ENCODE data around the gene MAST4.
"Not testable (repeated sequence)": the region's sequence is repeated elsewhere in the genome, so short reads cannot be mapped to it uniquely, and the experiment has no call there.

Gene MAST4

DNA sequence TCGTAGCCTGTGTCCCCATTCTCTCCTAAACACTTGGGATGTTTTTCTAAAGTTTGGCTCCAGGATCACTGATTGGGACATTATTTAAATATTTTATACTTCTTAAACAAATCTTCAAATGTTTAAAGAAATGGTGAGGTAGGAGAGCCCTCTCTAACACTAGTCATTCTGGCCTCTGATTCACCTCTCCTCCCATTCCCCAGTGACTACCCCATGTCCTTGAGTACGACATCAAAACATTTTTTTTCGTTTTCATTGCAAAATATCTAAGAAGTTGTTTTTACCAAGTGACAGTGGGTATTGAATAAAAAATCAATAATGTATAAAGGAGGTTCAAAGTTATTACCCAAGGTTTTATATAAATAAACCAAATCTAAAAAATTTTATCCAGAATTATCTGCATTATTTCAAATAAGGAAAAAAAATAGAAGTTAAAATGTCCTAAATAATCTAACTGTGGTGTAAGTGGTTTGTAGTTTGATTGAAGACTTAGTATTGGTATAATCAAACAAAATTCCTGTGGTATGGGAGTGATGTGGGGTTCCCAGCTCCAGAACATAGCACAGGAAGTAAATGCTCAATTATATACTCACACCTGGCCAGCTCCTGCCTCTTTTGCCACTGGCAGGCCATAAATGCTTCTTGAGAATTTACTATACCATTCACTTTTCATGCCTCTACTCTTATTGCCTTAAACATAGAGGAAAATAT is 51.1 kb downstream of the MAST4 start:
- no peak for DNase-seq

DNA sequence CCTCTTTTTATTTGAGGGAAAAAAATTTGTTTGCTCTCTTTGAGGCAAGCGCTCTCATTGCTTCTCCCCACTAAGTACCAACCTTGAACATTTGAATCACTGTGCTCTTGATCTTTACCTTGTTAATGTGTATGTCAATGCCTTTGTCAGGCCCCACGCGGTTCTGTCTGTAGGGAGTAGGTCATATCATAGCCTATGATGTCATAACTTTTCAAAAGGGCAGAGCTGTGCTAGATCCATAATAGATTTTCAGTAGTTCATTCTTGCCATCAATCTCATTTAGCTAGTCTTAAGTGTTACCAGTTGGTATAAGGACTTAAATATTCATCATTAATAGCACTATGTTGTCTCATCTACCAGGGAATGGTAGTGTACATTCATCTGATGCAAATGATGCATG is 56.6 kb downstream of the MAST4 start:
- DNase-seq = no peak

DNA sequence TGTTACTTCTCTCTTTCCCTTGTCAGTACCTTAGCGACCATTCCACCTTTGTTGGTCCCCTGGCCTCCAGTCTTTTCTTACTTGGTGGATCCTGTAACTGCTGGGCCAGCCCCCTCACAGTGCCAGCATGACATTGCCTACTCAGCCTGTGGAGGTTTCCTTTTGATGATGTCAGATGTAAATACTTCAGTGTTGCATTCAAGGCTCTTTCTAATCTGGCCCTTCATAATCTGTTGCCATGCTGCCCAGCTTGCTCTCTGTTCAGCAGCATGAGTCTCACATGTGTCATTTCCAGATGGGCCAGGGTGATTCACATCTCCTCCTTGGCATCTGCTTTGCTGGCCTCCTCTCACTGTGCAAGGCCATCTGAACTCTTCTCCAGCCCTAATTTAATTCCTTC is 57.1 kb downstream of the MAST4 start:
- peak; percentile 50 for DNase-seq

DNA sequence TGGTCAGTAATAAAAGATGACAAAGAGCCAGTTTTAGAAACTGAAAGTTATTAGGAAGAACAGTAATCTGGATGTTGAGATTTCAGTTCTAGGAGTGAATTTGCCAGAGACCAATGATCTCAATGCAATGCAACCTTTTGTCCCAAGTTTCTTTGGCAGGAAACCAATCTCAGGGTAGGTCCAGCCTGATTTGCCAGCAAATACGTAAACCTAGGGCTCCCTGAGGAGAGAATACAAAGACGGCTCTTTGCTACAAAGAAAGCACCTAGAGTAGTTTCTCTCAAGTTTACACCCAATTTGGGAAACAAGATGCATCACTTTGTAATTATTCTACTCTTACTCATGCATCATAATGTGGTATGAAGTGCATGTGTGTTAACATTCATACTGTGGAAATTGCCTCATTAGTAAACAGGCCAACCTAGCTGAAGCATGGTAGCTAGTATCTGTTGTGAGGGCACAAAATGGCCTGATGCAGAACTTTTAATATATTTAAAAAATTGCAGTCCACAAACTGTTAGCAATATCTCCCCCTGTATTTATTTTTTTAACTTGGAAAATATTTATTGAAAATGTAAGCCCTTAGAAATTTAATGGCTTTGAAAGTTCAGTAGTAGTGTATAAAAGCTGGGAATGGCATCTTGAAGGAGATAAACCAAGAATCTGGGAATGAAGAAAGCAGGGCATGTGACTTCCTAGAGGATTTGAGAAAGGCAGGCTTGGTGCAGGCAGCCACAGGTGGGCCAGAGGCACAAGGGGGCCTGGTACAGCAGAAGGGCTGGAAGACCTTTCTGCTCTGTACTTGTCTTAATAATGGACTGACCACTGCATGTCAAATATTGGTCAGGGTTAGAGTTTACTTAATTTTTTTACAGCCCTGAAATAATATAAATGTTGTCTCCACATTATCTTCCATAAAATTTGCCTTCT is 59.5 kb downstream of the MAST4 start:
- DNase-seq = no peak

DNA sequence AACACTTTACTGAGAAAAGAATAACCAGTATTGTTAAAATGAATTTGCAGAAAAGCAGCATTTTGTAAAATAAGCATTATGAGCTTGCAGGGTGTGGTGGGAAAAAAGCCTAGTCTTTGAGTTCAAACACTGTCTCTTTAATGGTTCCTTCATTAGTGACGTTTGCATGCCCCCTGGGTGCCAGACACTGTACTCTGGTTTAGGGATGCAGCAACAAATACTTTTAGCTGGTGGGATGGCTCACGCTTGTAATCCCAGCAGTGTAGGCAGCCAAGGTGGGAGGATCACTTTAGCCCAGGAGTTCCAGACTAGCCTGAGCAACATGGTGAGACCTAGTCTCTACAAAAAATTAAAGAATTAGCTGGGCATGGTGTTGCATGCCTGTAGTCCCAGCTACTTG is 62.3 kb downstream of the MAST4 start:
- DNase-seq = no peak

DNA sequence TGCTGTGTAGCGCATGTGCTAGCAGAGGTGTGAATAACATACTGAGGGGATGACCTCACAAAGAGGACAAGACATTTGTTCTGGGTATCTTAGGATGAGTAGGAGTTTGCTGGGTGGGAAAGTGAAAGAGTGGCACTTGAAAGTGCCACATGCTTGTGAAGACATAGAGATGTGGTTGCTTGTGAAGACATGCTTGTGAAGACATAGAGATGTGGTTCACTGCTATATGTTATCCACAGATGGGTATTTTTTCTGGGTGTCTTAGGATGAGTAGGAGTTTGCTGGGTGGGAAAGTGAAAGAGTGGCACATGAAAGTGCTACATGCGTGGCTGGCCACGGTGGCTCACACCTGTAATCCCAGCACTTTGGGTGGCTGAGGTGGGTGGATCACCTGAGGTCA is 63.6 kb downstream of the MAST4 start:
- no peak for DNase-seq

DNA sequence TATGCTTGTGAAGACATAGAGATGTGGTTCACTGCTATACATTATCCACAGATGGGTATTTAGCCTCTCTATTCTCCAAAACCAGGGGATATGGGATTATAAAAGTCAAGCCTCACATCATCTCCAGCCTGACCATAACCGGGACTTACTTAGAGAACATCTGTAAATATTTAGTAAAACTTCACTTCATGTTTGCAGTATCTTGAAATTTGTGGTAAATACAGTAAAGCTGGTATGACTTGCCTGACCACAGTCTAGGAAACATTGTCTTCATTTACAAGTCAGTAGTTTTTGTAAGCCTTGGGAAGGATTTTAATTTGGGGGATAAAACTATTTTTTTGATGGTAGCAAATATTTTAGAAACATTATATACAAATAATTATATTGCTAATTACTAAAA is 64.2 kb downstream of the MAST4 start:
- DNase-seq = no peak

DNA sequence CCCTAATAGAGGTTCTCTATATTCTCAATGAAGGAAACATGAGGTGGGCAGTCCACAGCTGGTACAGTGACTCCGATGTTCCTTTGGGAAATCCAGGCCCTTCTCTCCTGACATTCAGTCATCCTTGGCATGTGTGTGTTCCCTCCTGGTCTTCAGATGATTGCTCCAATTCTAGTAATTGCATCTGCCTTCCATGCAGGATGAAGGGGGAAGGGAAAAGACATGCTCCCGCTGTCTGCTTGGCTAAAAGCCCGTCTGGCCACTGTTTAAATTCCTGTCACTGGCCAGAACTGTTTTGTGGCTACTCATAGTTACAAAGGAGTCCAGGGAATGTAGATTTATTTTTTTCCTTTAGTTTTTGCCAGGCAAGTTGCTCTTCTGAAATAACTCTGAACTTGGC is 65.0 kb downstream of the MAST4 start:
- DNase-seq = no peak

DNA sequence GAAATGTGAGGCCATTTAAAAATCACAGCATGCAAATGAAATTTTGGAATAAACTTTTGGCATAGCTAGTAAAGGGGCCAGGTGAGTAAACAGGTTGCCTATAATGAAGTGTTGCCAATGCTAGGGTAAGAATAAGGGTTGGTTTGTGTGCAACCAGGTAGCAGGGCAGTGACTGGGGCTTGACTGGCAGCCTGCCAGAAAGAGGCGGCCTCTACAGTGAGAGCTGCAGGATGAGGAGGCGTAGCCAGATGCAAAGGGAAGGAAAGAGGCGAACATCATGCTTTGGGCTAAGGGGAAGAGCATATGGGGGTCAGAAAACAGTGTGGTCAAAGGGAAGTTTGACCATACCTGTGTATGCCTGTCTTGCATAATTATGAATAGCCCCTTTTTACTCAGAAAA is 70.6 kb downstream of the MAST4 start:
- no peak for DNase-seq

DNA sequence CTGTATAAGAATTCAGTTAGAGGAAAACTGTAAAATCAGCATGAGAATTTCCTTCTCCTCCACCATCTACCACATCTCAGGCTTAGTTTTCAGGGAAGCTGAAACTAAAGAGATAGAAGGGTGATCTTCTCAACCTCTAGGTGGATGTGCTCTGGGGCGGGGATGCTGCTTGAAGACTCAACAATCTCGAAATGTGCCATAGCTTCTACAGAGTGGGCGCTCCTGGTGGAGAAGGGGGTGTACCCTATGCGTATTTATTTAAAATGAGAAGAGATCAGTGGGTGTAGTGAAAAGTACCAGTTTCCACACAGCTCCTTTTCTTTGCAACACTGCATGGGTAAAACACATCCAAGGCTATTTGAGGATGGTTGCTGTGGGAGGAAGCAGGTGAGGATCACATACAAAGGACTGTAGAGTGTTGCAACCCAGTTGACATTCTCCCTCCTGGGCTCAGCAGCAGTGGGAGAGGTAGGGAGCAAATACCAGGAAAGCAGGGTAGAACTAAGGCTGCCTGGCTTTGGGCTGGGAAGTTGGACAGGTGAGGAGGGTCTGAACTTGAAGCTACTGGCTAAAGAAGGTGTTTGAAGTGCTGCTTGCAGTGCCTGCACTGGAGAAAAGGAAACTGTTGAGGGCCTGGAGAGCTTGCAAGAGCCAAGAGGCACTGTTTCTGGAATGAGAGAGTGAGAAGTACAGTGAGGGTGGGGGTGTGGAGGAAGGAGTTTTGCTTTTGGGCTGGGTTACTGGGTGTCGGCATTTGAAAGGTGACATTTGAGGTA is 73.1 kb downstream of the MAST4 start:
- DNase-seq = no peak

DNA sequence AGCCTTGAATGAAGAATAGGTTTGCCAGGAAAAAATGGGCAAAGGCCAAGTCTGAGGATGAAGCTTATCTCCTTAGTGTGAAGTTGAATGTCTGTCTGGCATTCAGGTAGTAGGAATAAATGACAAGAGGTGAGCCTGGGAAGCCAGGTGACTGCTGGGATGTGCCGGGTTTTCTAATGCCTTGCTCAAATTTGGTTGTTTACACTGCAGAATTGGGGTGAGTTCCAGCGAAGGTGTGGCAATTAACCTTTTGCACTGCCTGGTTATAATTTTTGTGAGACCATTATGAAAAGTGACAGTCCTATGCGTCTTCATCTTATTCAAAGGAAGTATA is 73.6 kb downstream of the MAST4 start:
- DNase-seq = no peak

DNA sequence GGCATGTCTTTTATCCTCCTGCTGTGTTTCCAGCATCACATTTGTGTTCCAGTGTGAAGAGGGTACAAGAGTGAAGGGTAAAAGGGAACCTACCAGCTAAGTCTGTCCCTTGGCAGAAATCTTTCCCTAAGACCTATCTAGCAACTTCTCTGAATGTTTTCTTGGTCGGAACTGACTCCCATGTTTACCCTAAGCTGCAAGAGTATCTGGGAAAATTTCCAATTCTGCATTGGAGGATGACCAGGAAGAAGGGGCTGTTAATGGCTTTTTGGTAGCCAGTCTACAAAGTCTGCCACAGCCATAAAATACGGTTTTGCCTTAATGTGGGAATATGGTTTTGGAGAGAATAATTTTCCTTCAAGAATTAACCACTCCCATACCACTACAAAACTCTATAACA is 75.1 kb downstream of the MAST4 start:
- DNase-seq = no peak

DNA sequence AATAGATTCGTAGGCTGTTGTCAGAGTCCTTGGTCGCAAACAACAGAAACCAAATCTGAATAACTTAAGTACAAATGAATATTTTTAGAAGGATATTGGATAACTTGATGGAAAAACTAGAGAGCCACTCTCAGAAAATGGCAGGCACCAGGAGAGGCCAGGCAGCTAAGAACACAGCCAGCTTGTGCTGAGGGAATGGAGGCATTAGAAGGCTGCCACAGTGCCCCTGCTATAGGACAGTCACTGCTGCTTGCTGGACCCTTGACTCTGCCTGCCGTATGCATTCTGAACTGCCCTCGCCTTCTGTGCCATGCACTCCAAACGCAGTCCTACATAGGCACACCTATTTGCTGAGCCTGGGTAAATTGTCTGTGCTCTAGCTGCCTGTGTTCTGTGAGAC is 78.6 kb downstream of the MAST4 start:
- no peak for DNase-seq

DNA sequence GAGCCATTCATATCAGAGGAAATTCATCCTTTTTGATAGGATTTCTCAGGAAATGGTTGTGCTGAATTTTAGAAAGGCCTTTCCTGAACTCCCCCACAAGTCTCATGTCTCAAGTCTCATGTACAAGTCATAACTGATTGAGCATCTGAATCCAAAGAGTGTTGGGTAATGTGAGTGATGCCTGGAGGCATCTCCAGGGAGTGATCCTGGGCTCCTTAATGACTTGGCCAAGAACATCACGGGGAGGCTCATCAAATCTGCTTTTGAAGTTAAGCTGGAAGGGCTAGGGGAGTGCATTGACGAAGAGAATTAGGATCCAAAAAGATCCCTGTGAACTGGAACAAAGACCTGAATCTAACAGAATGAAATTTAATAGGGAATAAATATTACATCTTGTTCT is 79.2 kb downstream of the MAST4 start:
- DNase-seq = no peak

DNA sequence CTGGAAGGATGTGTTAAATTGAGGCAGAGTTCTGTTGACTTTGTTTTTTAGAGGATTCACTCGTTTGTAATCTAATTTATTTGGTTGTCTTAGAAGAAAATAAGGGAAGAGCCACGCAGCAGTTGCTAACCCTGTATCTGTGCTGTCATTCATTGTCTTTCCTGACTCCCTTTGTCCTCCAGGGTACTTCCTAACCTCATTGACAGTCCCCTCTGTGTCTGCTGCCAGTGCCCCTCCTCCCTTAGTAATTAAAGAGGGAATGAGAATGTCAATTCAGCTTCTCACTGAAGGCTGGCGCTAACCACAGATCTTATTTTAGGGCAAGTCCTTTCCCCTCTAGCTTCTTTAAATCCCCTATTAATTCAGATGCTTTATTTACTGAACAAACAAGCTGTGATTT is 84.0 kb downstream of the MAST4 start:
- no peak for DNase-seq

DNA sequence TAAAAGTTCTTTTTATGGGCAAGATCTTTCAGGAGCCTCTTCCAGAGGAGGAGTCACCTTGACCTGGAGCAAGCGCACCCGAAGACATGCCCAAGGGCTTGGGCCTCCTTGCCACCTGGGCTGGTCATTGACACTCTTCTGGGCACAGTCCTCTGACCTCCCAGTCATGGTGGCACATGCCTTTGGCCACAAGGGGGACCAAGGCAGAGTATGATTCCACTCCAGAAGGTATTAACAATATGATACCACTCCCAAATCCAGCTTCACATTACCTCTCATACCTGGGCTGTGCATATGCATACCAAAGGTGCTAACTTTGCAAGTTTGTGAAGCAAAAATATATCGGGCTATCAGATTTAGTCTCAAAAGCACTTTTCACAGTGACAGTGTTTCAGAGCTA is 84.6 kb downstream of the MAST4 start:
- DNase-seq = no peak

DNA sequence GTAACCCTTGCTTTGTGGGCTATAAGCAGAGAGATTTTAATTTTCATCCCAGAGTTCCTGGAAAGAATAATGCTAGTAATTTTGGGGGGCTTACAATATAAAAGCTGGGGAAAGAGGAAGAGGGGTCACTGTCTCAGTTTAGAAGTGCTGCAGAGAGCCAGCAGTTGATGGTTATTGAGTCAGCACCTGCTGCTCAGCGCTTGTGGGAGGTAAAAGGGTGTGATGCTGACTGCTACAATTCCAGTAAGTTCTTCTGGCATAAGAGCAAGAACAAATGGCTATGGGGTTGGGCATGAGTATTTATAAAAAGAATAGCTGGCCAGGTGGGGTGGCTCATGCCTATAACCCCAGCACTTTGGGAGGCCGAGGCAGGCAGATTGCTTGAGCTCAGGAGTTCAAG is 88.5 kb downstream of the MAST4 start:
- DNase-seq = no peak

DNA sequence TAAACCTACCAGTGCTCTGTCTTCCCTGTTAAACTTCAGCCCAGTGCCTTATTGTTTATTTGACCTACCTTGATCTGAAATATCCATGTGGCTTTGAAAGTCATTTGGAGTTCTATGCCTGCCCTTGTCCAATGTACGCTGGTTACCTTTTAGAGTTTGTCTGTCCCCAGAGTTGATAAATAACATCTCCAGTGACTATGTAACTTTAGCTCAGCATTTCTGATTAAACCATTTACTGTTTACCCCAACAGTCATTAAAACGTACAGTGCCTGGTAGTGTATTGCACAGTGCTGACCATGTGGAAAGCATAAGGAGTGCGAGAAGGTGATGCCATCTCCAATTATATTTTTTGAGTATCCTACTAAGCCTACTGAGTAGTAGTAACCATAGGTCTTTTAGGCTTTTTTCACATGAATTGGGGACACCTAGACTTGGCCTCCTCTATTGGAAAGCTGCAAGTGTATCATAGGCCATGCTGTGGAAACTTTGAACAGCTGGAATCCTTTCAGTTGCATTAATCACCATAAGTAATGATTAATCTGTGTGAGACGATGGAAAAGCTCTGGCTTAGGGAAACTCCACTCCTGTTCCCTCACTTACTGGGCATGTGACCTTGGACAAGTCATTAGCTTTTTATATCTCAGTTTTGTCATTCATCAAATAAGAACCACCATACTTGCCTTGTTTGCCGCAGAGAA is 93.5 kb downstream of the MAST4 start:
- no peak for DNase-seq

DNA sequence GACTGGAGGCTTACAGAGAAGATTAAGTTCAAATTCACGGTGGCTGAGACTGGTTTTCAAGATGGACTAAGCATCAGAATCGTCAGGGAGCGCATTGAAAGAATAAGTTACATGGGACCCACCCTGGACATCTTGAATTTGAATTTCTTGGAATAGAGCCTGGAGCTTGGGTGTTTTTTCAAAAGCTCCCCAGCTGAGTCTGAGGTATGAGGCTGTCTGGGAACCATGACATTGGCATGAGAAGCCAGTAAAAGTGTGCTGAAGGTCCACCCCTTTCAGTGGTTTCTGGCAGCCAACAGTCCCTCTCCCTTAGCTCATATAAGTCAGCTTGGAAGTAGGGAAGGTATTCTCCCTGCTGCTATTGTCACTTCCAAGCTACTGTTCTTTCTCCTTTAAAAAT is 97.8 kb downstream of the MAST4 start:
- no peak for DNase-seq

DNA sequence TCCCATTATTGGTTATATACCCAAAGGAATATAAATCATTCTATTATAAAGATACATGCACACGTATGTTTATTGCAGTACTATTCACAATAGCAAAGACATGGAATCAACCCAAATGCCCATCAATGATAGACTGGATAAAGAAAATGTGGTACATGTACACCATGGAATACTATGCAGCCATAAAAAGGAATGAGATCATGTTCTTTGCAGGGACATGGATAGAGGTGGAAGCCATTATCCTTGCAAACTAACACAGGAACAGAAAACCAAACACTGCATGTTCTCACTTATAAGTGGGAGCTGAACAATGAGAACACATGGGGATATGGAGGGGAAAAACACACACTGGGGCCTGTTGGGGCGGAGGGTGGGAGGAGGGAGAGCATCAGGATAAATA is 99.6 kb downstream of the MAST4 start:
- not testable (repeated sequence) for DNase-seq

DNA sequence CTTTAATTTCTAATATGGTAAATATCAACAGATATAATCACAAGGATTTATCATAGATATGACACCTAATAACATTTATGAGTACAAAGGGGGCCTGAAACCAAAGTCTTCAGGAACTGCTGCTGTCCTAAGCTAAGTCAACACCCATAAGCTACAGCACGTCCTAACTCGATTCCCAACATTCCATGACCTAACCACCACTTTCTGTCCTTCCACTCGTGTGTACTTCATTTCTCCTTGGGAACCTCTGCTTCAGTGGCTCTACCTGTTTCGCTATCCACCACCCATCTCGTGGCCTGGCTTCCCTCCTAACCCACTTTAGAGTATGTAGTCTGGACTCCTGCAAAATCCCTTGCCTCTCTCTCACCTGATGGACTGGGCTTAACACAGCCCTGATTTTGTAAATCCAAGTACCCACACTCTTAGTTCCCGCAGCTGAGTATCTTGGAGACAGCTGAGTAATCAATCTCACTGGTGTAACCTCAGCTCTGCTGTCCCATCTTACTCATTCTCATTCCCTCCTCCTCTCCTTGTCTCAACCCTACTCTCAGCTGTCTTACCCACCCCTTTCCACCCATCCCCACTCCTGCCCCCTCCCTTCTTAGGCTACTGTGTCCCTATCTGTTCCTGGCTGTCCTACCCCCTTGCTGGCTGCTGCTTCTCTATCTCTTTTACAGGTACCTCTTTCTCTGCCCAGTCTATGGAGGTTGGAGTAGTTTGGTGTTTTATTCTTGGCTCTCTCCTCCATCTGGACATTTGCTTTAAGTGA is 101.8 kb downstream of the MAST4 start:
- peak; percentile 23 for DNase-seq

DNA sequence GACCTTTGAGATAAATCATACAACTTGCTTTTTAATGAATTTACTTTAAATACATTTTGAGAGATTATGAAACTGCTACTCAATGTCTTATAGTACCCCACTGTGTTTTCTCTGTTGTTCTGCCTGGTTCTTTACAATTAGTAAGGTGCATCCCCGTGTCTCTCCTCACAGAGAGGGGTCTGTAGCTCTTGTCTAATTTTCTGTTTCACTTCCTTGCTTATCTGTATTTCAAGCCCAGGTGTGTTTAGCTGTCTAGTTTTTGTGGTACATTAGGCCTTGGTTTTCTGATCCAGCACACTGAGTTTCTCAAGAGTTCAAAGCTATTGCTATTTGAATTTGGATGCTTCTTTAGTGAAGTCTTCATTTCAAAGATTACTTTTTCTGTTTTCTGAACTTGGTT is 105.1 kb downstream of the MAST4 start:
- DNase-seq = peak; percentile 18
